ENCODE measurements around the gene SAFB2. TPM values are rescaled to one million over a fixed set of nuclear protein-coding genes. Genes with fewer than 3 reads are reported as not detected.
A peak's percentile ranks its signal among the peaks of the same experiment; 100 is the strongest.

SAFB2 gene
- total RNA-seq, 1 donor from 2014 or later, result 39.3 TPM

DNA sequence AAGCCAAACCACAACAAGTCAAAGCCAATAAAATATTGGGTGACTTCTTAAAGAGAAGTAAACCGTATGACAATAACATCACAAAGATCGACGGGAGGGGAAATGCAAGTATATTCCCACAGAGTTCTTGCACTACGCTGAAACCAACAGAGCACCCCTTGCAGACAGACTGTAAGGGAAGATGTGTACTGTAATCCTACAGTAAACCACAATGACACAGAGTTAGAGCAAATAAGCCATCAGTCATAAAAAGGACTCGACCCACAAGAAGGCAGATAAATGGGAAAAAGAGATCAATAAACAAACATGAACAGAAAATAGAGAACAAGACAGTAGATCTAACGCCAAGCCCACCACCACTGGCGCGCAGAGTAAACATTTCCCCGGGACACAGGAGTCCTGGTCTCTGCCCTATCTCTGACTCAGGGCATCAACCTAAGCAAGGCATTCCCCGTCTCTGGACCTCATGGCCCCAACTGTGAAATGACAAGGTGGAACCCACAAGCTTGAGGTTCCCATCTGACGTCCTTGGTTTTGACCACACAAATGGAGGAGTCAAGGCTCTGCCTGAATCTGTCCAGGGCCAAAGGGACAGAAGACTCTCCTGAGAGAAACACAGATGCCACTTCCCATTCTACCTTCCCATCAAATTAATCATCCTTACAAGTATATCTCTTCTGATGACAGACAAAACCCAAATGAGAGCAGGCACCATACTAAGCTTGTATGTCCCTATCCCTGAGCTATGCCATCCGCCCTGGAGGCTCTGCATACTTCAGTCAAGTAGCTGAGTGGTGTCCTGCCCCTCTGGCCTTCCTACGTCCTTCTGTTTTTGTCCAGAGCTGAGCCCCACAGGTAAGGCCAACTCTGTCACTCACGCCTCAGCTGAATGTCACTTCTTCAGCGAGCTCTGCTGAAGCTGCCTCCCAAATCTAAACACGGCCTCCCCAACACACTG lies 15.0 kb downstream of the SAFB2 start:
- no peak for DNase-seq

DNA sequence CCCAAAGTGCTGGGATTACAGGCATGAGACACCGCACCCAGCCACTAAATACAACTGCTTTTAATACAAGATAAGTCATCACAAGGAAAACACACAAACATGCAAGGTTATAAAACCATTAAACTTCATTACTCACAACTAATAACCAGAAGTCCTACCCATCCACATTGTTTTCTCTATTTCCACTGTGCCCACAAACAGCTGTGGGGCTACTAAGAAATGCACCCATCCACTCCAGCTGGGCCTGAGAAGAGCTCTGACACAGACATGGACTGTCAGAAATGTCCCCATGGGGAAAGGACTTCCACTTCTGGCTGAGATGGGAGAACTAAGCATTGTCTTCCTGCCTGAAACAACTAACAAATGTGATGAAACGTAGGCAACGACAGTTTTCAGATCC lies 17.2 kb downstream of the SAFB2 start:
- no peak for DNase-seq

DNA sequence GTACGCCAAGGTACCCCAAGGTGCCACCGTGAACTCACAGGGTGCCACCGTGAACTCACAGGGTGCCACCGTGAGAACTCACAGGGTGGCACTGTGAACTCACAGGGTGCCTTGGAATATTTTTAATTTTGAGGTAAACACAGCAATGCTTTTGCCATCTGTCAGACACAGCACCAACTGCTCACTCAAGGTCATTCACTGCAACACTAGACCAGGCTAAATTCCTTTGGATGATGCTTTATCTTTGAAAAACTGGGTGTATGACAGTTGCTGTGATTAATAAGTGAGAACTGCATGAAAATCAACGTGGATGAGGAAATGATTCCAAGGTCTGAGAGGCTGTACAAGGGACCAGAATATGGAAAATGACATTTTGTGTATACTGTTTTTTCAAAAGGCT lies 18.9 kb downstream of the SAFB2 start:
- no peak for DNase-seq

DNA sequence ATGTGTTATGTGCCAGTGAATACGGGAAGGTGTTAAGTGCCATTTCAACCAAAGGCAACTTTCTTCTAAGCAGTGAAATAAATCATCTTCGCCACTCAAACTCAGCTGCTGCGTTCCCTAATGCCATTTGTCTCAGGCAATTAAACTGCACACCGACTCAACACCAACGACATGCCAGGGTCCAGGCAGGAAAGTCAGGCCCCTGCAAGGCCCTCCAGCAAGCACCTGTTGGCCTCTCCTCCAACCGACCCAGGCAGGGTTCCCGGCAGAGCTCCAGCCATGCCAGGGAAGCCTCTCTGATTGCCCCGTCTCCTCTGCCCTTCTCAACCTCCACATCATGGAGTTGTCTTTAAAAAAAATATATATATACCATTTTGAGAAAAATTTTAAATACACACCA lies 21.8 kb downstream of the SAFB2 start:
- peak; percentile 38 for DNase-seq

DNA sequence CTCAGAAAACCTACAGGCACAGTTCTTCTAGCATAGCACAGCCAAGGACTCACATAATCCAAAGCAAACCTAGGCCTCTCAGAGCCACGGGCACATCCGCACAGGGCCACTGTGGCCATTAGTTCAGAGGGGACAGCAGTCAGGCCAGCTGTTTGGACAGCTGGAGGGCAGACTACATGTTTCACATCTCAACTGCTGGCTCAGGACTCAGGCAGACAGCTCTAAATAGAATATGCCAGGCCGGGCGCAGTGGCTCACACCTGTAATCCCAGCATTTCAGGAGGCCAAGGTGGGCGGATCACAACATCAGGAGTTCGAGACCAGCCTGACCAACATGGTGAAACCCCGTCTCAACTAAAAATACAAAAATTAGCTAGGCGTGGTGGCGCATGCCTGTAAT lies 26.8 kb downstream of the SAFB2 start:
- DNase-seq, result no peak

DNA sequence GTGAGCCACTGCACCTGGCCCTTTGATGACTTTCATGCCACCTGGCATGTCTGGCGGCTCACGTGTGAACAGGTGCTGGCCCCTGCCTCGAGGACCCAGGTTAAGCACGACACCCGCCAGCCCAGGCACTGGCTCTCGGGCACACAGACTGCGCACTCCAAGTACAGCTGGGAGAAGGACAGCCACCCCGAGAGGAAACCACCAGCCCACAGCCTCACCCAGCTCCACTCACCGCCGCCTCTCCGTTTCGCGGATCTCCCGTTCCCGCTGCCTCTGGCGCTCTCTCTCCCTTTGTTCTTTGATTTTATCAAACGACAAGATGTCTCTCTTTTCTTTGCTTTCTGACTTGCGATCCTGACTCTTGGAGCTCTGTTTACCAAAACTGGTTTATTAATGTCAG lies 27.4 kb downstream of the SAFB2 start:
- no peak for DNase-seq

DNA sequence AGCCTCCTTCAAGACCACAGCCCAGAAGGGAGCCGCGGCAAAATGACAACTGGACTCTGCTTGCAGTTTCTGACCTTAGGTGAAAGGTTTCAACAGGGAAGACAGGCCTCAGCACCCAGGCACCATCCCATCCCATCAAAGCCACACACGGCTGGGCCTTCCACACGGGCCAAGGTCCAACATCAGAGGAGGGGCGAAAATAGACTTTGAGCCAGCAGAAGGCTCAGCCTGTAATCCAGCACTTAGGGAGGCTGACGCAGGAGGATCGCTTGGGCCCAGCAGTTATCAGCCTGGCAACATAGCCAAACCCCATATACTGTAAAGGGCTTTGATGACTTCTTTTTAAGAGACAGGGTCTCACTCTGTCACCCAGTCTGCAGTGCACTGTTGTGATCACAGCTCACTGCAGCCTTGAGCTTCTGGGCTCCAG lies 28.0 kb downstream of the SAFB2 start:
- DNase-seq, result no peak

DNA sequence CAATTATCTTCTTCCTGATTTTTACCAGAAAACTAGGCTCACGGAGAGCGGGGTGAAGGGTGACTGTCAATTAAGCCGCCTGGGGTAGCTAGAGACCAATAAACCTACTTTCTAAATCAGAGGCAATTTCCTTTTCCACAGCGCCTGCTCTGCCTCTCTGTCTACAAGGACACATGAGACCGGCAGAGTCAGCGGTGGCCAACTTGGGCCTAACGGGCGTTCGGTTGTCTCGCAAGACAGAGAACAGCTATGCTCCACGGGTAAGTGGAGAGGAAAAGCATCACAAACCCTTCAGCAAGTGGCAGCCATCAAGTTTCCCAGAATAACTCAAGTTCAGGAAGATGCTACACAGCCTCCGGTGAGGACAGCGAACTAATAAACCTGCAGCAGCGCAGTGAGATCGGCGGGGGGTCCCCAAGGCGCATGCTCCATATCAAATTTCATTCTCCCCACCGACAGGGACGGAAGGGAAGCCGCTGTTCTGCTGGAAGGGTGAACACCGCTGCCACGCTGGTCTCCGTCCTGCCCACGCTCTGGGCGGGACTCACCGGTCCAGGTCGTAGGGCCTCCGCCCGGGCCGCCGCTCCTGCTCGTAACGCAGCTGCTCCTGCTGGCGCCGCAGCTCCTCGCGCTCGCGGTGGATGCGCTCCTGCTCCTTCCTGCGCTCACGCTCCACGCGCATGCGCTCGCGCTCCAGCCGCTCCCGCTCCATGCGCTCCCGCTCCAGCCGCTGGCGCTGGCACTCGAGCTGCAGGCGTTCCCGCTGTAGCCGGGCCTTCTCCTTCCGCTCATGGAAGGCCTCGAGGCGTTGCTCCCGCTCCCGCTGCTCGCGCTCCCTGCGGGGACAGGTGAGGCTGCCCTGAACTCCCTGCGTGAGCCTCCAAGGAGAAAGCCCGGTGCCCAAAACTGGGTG lies 29.0 kb downstream of the SAFB2 start:
- DNase-seq, result peak; percentile 29

DNA sequence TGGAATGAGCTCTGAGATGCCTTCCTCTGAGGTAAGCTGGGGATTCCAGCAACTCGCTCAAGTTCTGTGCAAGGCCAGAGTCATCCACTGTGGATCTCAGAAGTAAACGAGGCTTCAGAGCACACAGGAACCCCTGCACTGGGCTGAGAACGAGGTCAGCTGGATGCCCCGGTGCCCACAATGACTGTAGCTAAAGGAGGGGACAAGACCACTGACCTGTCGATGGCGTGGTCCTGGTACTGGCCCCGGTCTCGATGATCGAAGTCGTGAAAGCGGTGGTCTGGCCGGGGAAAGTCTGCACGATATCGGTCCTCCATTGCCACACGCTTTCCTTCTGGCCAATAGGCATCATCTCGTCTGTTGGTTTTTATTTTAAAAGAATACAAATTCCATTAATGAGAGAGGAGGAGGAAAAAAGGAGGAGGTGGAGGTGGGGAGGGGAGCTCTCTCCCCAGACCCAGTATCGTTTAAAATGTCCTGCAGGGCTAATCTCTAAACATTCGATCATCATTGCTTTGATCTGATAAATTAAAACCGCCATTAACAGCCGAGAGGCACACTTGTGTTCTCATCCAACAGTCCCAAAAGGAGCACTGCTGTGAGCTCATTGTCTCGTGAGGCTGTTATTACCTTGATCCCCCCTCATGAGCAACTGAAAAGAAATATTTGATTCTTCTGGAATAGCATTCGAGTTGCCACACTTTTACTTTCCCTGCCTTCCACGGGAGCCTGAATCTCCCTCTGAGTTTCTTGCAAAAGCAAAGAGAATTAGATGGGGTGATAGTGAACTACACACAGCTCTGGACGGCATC lies 29.8 kb downstream of the SAFB2 start:
- no peak for DNase-seq

DNA sequence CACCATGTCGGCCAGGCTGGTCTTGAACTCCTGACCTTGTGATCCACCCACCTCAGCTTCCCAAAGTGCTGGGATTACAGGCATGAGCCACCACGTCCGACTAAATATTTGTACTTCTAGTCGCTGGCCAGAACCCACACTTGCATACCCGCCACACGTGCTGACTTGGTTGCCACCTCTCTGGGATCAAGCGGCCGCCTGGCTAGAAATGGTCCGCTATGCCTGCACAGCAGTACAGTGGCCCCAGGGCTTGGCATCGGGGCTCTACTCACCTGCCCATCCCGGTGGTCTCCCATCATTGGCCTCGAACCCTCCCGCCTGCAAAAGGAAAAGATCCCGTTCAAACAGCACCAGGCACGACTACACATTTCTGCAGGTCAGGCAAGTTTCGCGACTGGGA lies 31.1 kb downstream of the SAFB2 start:
- DNase-seq, result no peak

DNA sequence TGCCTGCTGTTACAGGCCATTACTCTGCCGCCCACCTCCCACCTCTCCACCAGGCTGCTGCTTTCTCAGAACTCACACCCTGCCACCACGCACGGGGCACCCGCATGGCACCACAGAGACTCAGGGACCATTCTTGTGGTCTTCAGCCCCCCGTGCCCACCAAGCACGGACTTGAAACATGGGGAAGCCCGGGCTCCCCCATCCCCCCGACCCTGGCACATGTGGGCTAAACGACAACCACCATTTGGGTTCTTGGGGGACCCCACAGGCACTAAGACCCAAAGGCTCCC lies 31.8 kb downstream of the SAFB2 start:
- no peak for DNase-seq

DNA sequence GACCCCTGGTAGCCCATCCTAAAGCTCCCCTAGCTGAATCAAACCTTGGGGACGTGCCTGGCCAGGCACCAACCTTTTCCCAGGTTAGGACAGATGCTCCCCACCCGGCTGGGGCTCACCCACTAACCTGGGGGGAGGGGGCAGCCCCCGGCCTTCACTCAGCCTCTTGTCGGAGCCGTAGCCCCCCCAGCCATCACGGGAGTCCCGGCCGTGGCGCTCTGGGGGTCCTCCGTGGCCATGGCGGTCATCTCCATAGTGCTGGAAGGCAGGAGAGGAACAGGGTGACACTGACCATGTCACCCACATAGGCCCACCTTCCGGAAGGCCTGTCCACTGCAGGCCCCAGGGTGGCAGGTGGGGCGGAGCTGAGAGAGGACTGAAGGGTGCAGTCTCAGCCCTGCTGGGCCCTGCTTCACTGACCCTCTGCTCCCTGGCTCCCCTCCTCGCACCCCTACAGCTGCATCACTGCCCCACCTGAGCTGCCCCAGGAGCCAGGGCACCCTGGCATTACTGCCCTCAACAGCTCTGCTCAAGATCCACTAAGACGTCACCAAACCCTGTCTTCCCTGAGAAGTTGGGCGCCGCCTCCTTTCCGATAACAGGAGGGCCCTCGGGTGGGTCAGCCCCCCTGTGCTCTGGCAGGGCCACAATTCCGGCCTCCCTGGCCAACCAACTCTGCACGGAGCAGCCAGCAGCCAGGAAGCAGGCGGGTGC lies 32.3 kb downstream of the SAFB2 start:
- DNase-seq, result no peak

DNA sequence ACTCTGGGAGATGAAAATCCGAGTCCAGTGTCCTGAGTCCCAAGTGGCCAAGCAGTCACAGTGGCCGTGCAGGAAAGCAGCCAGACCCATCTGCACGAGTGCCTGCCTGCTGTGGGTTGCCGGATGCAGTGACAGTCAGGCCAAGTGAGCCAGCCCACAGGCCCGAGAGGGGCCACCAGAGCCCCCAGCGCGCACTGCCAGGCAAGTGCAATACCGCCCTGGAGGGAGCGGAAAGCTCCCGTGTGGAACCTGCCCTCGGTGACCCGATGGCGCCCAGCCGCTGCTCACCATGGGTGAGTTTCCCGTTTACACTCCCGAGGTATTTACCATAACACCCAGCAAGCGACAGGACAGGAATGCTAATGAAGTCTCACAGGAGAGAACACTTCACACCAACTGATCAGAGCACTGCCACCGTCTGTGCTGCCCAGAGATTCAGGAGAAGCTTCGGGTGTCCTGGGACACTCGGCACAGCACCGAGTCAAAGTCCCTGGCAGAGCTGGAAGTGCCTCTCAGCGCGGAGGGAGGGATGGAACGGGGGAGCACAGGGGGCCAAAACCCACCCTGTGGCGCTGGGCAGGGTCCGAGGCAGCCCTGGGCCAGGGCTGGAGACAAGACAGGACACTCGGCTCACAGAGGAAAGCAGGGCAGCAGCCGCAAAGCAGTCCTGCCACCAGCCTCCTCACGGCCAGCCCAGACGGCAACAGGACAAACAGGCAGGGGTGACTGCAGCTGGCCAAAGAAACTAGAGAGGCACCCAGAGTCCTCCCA lies 33.5 kb downstream of the SAFB2 start:
- DNase-seq, result no peak

DNA sequence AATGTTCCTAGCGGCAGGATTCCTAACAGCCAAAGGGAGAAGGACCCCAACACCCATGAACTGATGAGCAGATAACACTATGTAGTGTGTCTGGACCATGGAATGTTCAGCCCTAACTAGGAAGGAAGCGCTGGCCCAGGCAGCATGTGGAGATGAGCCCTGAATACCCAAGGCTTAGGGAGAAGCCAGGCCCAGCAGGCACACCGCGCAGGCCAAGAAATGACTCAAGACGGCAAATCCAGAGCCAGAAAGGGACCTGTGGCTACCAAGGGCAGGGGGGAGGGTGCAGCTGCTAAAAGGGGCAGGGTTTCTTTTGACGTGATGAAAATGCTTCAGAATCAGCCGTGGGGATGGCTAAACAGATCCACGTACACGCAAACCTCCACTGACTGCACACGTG lies 34.1 kb downstream of the SAFB2 start:
- DNase-seq, result no peak

DNA sequence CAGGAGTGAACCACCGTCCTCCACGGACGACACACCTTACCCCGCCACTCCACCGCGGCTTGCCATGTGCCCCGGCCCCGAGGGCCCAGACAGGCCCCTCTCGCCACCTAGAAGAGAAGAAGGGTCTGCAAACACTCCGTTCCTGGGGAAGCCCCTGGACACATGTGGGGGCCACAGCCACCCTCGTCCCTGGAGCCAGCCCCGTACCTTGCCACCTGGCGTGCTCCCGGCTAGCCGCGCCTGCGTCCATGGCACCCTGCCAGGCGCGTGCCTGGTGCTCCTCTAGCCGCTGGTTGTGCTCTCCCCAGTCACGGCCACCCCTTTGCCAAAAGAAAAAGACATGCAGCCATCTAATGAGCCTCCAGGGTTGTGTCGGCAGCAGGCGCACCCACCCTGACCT lies 34.9 kb downstream of the SAFB2 start:
- no peak for DNase-seq

DNA sequence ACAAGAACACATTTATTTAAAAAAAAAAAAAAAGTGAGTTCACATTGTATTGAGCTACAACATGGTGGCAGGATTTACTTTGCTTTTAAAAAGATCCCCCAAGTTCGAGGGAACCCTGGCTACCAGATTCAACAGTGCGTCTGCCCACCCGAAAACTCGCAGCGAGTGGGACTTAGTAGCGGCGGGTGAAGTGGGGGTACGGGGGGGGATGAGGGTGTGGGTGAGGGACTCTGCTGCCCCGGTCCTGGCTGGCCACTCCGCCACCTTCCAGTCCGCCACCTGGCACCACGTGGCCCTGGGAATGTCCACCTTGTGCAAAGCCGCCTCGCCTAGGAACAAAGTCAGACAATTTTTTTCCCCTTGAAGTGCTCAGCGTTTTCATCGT lies 35.5 kb downstream of the SAFB2 start:
- no peak for DNase-seq

DNA sequence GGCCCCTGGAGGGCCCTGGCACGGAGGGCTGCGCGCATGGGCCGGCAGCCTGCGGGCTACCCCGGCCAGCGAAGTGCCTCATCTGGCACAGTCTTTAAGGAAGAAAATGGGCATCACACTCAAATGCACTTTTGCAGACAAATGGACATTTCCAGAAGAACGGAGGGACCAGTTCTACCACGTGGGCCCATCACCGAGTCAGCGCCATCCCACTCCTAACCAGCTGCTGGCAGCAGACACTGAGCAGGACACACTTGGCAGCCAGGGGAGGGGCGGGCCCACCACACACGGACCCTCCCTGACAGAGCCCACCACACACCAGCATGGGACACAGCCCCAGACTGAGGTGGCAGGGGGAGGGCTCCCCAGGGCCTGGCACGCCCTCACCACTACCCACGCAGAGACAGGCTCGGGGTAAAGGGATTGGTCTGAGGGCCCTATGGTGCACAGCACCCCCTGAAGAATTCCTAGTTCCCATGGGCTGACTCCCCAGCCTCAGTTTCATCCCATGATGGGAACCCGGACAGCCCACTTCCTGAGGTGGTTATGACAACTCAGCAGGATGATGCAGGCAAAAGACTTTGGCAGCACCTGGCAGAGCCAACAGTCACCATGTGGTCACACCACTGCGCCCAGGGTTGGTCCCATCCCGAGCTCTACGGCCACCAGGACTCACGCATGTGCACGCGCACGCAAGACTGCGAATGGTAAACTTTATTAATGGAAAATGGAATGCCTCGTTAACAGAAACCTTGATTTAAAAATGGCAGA lies 36.1 kb downstream of the SAFB2 start:
- no peak for DNase-seq

DNA sequence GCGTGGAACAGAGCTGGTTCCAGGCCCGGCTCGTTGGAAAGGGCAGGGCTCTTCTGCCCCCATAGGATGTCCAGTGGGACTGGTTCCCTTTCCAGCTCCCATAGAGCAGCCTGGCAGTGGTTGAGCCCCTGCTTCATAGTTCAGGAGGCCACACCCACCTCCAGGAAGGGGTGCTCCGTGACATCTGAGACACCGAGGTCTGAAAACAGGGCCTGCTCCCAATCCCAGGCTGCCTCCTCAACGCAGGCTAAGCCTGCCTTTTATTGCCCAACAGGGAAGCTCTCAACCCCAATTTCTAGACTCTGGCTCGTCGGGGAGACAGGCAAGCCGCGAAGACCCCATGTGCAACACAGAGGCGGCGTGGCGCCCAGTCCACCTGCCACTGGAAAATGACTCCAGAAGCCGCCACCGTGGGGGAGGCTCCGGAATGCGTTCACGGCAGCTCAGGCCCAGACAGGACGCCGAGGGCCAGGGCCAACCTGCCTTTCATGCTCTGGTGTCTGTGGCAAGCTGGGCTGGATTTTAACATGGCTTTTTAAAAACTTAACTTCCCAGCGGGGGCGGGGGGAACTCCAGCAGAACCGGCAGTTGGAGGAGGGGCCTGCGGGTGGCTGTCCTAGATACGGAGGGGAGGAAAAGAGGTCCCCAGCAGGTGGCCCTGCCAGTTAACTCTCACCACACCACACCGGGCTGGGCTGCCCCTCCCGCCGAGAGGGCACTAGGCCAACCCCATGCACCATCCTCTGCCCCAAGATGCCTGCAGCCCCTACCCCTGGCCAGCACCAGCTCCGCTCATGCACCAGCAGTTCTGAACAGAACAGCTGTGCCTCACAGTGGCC lies 36.9 kb downstream of the SAFB2 start:
- peak; percentile 86 for DNase-seq

DNA sequence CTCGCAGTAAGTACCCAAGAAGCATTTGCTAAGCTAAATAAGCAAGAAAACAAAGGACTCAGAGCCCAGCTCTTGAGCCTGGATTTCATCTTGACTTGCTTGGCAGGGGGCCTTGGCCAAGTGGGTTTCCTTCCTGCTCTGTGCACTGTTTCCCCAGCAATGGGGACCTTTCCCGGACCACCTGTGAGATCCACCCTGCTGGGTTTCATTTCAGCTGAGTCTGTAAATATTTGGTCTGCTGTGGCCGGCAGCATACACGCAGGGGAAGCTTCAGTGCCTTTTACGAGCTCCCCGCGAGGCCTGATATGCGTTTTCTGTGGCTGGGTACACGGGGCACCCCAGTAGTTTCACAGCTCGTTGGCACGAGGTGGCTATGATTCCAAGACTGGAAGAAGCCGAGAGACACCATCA lies 42.4 kb downstream of the SAFB2 start:
- DNase-seq, result peak; percentile 68

Data from tongue (tissue), 2 donors.